CD4-positive, alpha-beta memory T cell (primary cell): ENCODE measurements around the gene C1orf74. TPM values are rescaled to one million over a fixed set of nuclear protein-coding genes. Genes with fewer than 3 reads are reported as not detected.
A peak's percentile ranks its signal among the peaks of the same experiment; 100 is the strongest.

Source experiments
- CTCF ChIA-PET: fragments of 350-600 bp; sonication (Branson Sonifier 250); formaldehyde crosslinking; loops from one replicate; lab custom pipeline; 2021; ENCODE audit warnings: inconsistent platforms; ENCODE audit not compliant: partially characterized antibody; lab: Charles Lee
- POLR2A ChIA-PET: fragments of 350-600 bp; sonication (Branson Sonifier 250); formaldehyde crosslinking; loops from one replicate; lab custom pipeline; 2021; ENCODE audit not compliant: partially characterized antibody; lab: Charles Lee
- DNase-seq, 5 donors: peaks; one replicate each; pipeline versions ENCODE4 v3.0.0 to v3.0.0-alpha.2; 2020 to 2022; ENCODE audit warnings: mixed read lengths in 1 of 5
- H3K27ac ChIP-seq: one replicate; pipeline ENCODE4 v1.7.0; 2013; ENCODE audit warnings: low read depth, low read length
- H3K27me3 ChIP-seq: 2 replicates; pipeline ENCODE4 v1.7.0; 2013; ENCODE audit warnings: mild to moderate bottlenecking, low read length, moderate library complexity; ENCODE audit not compliant: insufficient read depth
- H3K36me3 ChIP-seq: 2 replicates; pipeline ENCODE4 v1.7.0; 2013; ENCODE audit warnings: mild to moderate bottlenecking, low read length, moderate library complexity; ENCODE audit not compliant: insufficient read depth
- H3K4me1 ChIP-seq: 2 replicates; pipeline ENCODE4 v1.7.0; 2013; ENCODE audit warnings: mild to moderate bottlenecking, low read length, moderate library complexity; ENCODE audit not compliant: insufficient read depth
- H3K4me3 ChIP-seq, 2 donors: one replicate each; pipeline ENCODE4 v1.7.0; 2013; ENCODE audit warnings: low read length in 2 of 2, mild to moderate bottlenecking in 1 of 2
- H3K9me3 ChIP-seq, 2 donors: one replicate each; pipeline ENCODE4 v1.7.0; 2013; ENCODE audit warnings: low read length in 2 of 2, control low read depth in 1 of 2; ENCODE audit not compliant: control insufficient read depth in 1 of 2
- H3K27ac Mint-ChIP-seq, 7 donors: one replicate each; pipeline ENCODE4 v1.8.0; 2020 to 2021; ENCODE audit warnings: mixed read lengths in 7 of 7, mild to moderate bottlenecking in 6 of 7, inconsistent platforms in 3 of 7, moderate library complexity in 3 of 7
- H3K27me3 Mint-ChIP-seq, 2 donors: one replicate each; pipeline ENCODE4 v1.8.0; 2020 to 2021; ENCODE audit warnings: mixed read lengths in 2 of 2
- H3K36me3 Mint-ChIP-seq, 2 donors: one replicate each; pipeline ENCODE4 v1.8.0; 2020 to 2021; ENCODE audit warnings: mixed read lengths in 2 of 2, inconsistent platforms in 1 of 2, mild to moderate bottlenecking in 1 of 2
- H3K4me1 Mint-ChIP-seq, 4 donors: one replicate each; pipeline ENCODE4 v1.8.0; 2020 to 2021; ENCODE audit warnings: mixed read lengths in 4 of 4, mild to moderate bottlenecking in 1 of 4
- H3K4me3 Mint-ChIP-seq, 8 donors: one replicate each; pipeline ENCODE4 v1.8.0; 2020 to 2021; ENCODE audit warnings: mixed read lengths in 8 of 8, mild to moderate bottlenecking in 7 of 8, moderate library complexity in 6 of 8, inconsistent platforms in 3 of 8
- H3K9me3 Mint-ChIP-seq, 8 donors: one replicate each; pipeline ENCODE4 v1.8.0; 2020 to 2021; ENCODE audit warnings: mixed read lengths in 8 of 8, mild to moderate bottlenecking in 5 of 8, inconsistent platforms in 3 of 8, moderate library complexity in 1 of 8
- intact Hi-C: fragments of 100-400 bp; cut with micrococcal nuclease; formaldehyde crosslinking; loops from one replicate; pipeline ENCODE4 v1.15.1; 2023
- polyA plus RNA-seq, 2 donors: library from polyadenylated mRNA; unstranded; fragments of 300-500 nt; fragmentation: Illumina TruSeq; gene quantifications; one replicate each; pipeline ENCODE4 v1.2.3, GENCODE V29; 2021
- total RNA-seq, 2 experiments: library from RNA; stranded (reverse); gene quantifications; one replicate each; pipeline ENCODE4 v1.2.3, GENCODE V29; 2021

The C1orf74 gene
- total and polyA plus RNA-seq, 4 experiments from 2014 or later: 0.41 to 1.2 (median 1.2) TPM; not detected in 1

- Histone ChIP-seq H3K9me3 (no peaks in the 10 kb centered on the region), H3K36me3 (peaks cover 3% of the 10 kb centered on the region), H3K27ac (no peak overlapping the region), H3K4me3 (no peak overlapping the region), H3K27me3 (no peaks in the 10 kb centered on the region), H3K4me1 (peaks cover 18% of the 10 kb centered on the region)
- ChIA-PET CTCF (interaction anchor here (0.9 to 6.0 kb wide), 13 partner anchors 11 to 485 kb away, joined by 3 to 65 read pairs (median 5); partner anchors contain the start of genes C1orf74 and IRF6), POLR2A (interaction anchor here (3.9 kb wide), 1 partner anchor 51 kb away, joined by 10 read pairs; no protein-coding TSS in a partner anchor)
- Mint-ChIP-seq H3K36me3 (peaks cover 4 to 10% of the 10 kb centered on the region in 2 donors), H3K9me3 (no peaks in the 10 kb centered on the region), H3K4me3 (peak overlapping the region in 1 of 8 donors; percentile 41), H3K27ac (peak overlapping the region in 1 of 7 donors; percentile 1), H3K27me3 (peaks cover 9 to 11% of the 10 kb centered on the region in 2 donors), H3K4me1 (peaks cover 17 to 43% (median 29%) of the 10 kb centered on the region in 4 donors)
- no peak for DNase-seq
- intact Hi-C loops: loop anchor here (2.0 to 5.0 kb wide), 3 partner anchors 19 to 259 kb away; partner anchors contain the start of gene IRF6
Observed at GRCh38 chr1:209825591-209826434, 41.5 kb upstream of the C1orf74 start.

- Histone ChIP-seq H3K36me3 (no peaks in the 10 kb centered on the region), H3K4me3 (no peak overlapping the region), H3K27me3 (no peaks in the 10 kb centered on the region), H3K4me1 (peaks cover 4% of the 10 kb centered on the region), H3K27ac (no peak overlapping the region), H3K9me3 (no peaks in the 10 kb centered on the region)
- ChIA-PET CTCF (interaction anchor here (0.8 to 6.0 kb wide), 45 partner anchors 9 to 1947 kb away, joined by 3 to 65 read pairs (median 5); partner anchors contain the start of genes C1orf74, IRF6 and TRAF3IP3), POLR2A (interaction anchor here (0.5 to 3.9 kb wide), 11 partner anchors 9 to 134 kb away, joined by 3 to 16 read pairs (median 4); partner anchors contain the start of genes C1orf74 and IRF6)
- Mint-ChIP-seq H3K36me3 (peaks cover 0 to 5% of the 10 kb centered on the region in 2 donors), H3K27me3 (peaks cover 15 to 19% of the 10 kb centered on the region in 2 donors), H3K4me3 (no peak overlapping the region), H3K9me3 (no peaks in the 10 kb centered on the region), H3K27ac (no peak overlapping the region), H3K4me1 (peaks cover 9 to 24% (median 15%) of the 10 kb centered on the region in 4 donors)
- DNase-seq: peak in 4 of 5 donors; percentile 50 to 58 (median 54)
- intact Hi-C loops: no loop called here
Observed at GRCh38 chr1:209823143-209824041, 39.0 kb upstream of the C1orf74 start.

DNA sequence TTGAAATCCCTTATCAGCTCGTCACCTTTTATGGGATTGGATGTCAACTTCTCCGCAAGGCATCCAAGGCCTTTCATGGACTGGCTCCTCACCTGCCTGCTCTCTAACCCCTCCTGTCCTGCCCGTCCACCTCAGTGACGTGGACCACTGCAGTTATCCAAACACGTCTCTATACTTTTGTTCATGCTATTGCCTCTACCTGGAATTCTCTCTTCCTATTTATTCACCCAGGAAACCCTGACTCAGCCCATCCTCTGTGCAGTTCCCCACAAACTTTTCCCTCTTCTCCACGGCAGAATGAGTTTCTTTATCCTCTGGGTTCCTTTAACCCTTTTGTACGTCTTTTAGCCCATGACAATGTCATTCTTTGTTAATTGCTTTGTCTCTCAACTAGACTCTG lies 38.3 kb upstream of the C1orf74 start:
- H3K9me3 ChIP-seq: no peaks in the 10 kb centered on the region
- POLR2A ChIA-PET: interaction anchor here (0.6 to 3.0 kb wide), 8 partner anchors 10 to 62 kb away, joined by 3 to 16 read pairs (median 4); partner anchors contain the start of genes C1orf74 and IRF6
- Mint-ChIP-seq H3K27ac (no peak overlapping the region), H3K27me3 (peaks cover 15 to 22% of the 10 kb centered on the region in 2 donors), H3K36me3 (no peaks in the 10 kb centered on the region), H3K9me3 (no peaks in the 10 kb centered on the region), H3K4me3 (no peak overlapping the region), H3K4me1 (peaks cover 9 to 18% (median 12%) of the 10 kb centered on the region in 4 donors)
- no peak overlapping the region for H3K27ac ChIP-seq
- peaks cover 4% of the 10 kb centered on the region for H3K4me1 ChIP-seq
- H3K36me3 ChIP-seq: no peaks in the 10 kb centered on the region
- no peak for DNase-seq
- H3K27me3 ChIP-seq: no peaks in the 10 kb centered on the region
- intact Hi-C loops: no loop called here
- H3K4me3 ChIP-seq: no peak overlapping the region
- CTCF ChIA-PET: interaction anchor here (0.8 to 6.0 kb wide), 37 partner anchors 9 to 1946 kb away, joined by 3 to 65 read pairs (median 5); partner anchors contain the start of genes C1orf74, IRF6 and TRAF3IP3

DNA sequence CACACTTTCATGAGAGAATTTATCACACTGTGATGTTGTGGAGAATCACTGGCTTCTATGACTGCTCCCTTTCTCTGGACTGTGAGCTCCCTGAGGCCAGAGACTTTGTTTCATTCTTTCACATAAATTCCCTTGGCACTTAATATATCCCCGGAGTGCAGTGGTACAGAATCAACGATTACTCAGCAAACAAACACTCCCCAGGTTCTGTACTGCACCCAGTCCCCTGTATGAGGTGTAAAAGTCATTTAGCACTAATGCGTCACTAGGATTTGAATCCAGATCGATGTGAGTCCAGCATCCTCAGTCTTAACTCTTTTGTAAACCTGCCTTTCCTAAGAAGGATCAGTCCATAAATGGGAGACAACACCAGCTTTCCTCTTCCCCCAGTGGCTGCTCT lies 36.6 kb upstream of the C1orf74 start:
- ChIA-PET CTCF (interaction anchor here (1.2 to 4.7 kb wide), 3 partner anchors 12 to 62 kb away, joined by 3 to 46 read pairs (median 5); no protein-coding TSS in a partner anchor), POLR2A (interaction anchor here (0.9 kb wide), 1 partner anchor 51 kb away, joined by 3 read pairs; no protein-coding TSS in a partner anchor)
- Mint-ChIP-seq H3K27me3 (peaks cover 15 to 27% of the 10 kb centered on the region in 2 donors), H3K9me3 (no peaks in the 10 kb centered on the region), H3K4me1 (peaks cover 4 to 10% (median 8%) of the 10 kb centered on the region in 4 donors), H3K4me3 (no peak overlapping the region), H3K27ac (no peak overlapping the region), H3K36me3 (no peaks in the 10 kb centered on the region)
- Histone ChIP-seq H3K27ac (no peak overlapping the region), H3K4me3 (no peak overlapping the region), H3K36me3 (no peaks in the 10 kb centered on the region), H3K27me3 (no peaks in the 10 kb centered on the region), H3K4me1 (peaks cover 5% of the 10 kb centered on the region), H3K9me3 (no peaks in the 10 kb centered on the region)
- no peak for DNase-seq
- intact Hi-C loops: no loop called here

DNA sequence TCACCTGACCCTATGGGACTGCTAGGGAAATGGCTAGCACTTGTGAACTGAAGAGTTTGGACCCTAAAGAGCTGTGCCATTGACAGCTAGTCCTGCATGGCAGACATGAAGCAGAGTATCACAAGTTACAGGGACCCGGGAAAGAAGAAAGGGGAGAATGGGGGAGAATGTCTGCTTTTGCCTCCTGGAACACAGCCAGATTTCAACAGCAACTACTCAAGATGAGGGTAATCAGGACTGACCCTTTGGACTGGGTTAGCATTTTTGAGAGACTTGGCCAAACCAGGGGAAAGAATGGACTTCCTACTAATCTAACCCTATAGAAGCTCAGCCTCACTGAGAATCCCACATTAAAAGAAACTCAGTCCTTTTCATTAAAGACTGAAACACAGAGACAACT lies 34.7 kb upstream of the C1orf74 start:
- no peak overlapping the region for H3K27ac ChIP-seq

GRCh38 chr1:209817691-209818090 lies 33.3 kb upstream of the C1orf74 start:
- Mint-ChIP-seq H3K27me3 (peaks cover 10 to 23% of the 10 kb centered on the region in 2 donors), H3K4me1 (peaks cover 2 to 14% (median 5%) of the 10 kb centered on the region in 4 donors), H3K27ac (no peak overlapping the region), H3K9me3 (no peaks in the 10 kb centered on the region), H3K36me3 (no peaks in the 10 kb centered on the region), H3K4me3 (no peak overlapping the region)
- CTCF ChIA-PET: no interaction called here
- Histone ChIP-seq H3K36me3 (no peaks in the 10 kb centered on the region), H3K4me1 (peaks cover 7% of the 10 kb centered on the region), H3K27me3 (no peaks in the 10 kb centered on the region), H3K9me3 (no peaks in the 10 kb centered on the region), H3K27ac (no peak overlapping the region), H3K4me3 (no peak overlapping the region)
- no peak for DNase-seq
- intact Hi-C loops: no loop called here
- POLR2A ChIA-PET: no interaction called here

More for the DNA sequence above, 34.7 kb upstream of the C1orf74 start:
- POLR2A ChIA-PET: no interaction called here
- Mint-ChIP-seq H3K9me3 (no peaks in the 10 kb centered on the region), H3K4me3 (no peak overlapping the region), H3K27ac (peak overlapping the region in 1 of 7 donors; percentile 61), H3K36me3 (no peaks in the 10 kb centered on the region), H3K27me3 (peaks cover 13 to 27% of the 10 kb centered on the region in 2 donors), H3K4me1 (peaks cover 6 to 20% (median 11%) of the 10 kb centered on the region in 4 donors)
- Histone ChIP-seq H3K9me3 (no peaks in the 10 kb centered on the region), H3K27me3 (no peaks in the 10 kb centered on the region), H3K4me1 (peaks cover 10% of the 10 kb centered on the region), H3K4me3 (no peak overlapping the region), H3K36me3 (no peaks in the 10 kb centered on the region)
- CTCF ChIA-PET: interaction anchor here (1.3 kb wide), 1 partner anchor 11 kb away, joined by 4 read pairs; no protein-coding TSS in a partner anchor
- intact Hi-C loops: no loop called here
- no peak for DNase-seq
